ENCODE measurements around the gene MIA. TPM values are rescaled to one million over a fixed set of nuclear protein-coding genes. Genes with fewer than 3 reads are reported as not detected.

MIA gene
- total and polyA plus RNA-seq, 2 of the 8 experiments (the other 6 are each of a cell fraction or from before 2014, with no cell fraction given): not detected

GRCh38 chr19:40809358-40810086 is 34.2 kb downstream of the MIA start:
- Histone ChIP-seq H3K4me3 (ENCODE audit: extremely low read depth in 1 of 4, insufficient read depth in 2 of 4, low read depth in 3 of 4, low read length in 4 of 4) (peak overlapping the region in 3 of 4 experiments; percentile 34 to 65 (median 42); a peak in 6 of 8 replicates), H3K27ac (ENCODE audit: low read depth, low read length) (no peak overlapping the region), H3K4me1 (replicated peaks in 1 of 4; ENCODE audit: control insufficient read depth in 3 of 4, insufficient read depth in 4 of 4, low read length in 3 of 4) (peaks cover 6 to 37% (median 15%) of the 10 kb centered on the region in 4 experiments), H4K5ac (ENCODE audit: insufficient read length, low read depth, low read length) (no peak overlapping the region), H3K18ac (ENCODE audit: extremely low read depth, low read length) (no peak overlapping the region), H3K4ac (replicated peaks; ENCODE audit: insufficient read length, low read depth, low read length) (no peak overlapping the region), H3K9ac (replicated peaks in 1 of 4; ENCODE audit: extremely low read depth in 1 of 4, low read depth in 3 of 4, low read length in 3 of 4) (no peak overlapping the region), H2BK120ac (replicated peaks; ENCODE audit: low read depth, low read length) (no peak overlapping the region), H3K23ac (ENCODE audit: insufficient read length) (no peak overlapping the region), H3K14ac (ENCODE audit: insufficient read length) (no peak overlapping the region), H2BK5ac (ENCODE audit: low read depth, low read length) (no peak overlapping the region), H2AK5ac (ENCODE audit: low read depth, low read length) (no peak overlapping the region), H3K56ac (replicated peaks; ENCODE audit: insufficient read length, low read depth, low read length) (no peak overlapping the region), H4K20me1 (replicated peaks in 1 of 2; ENCODE audit: control insufficient read depth in 1 of 2, insufficient read depth in 2 of 2, low read length in 2 of 2) (peaks cover 24 to 35% of the 10 kb centered on the region in 2 experiments), H2BK12ac (ENCODE audit: low read depth, low read length) (no peak overlapping the region), H3K79me2 (ENCODE audit: control insufficient read depth in 1 of 2, insufficient read depth in 2 of 2, low read length in 2 of 2) (peaks cover 0 to 28% of the 10 kb centered on the region in 2 experiments; a peak in 2 of 4 replicates), H2BK15ac (ENCODE audit: low read length) (no peak overlapping the region; the same call in 1 of the 2 replicates), H3K9me3 (ENCODE audit: insufficient read depth in 2 of 2, low read depth in 1 of 2, low read length in 1 of 2) (no peaks in the 10 kb centered on the region), H3K4me2 (ENCODE audit: insufficient read depth in 1 of 2, low read depth in 2 of 2, low read length in 2 of 2) (peak overlapping the region; percentile 71 to 94; a peak in 3 of 4 replicates), H2BK20ac (ENCODE audit: low read length) (no peak overlapping the region), H3K36me3 (ENCODE audit: control insufficient read depth in 2 of 4, insufficient read depth in 4 of 4, low read length in 3 of 4) (peaks cover 3 to 22% (median 13%) of the 10 kb centered on the region in 4 experiments; a peak in 6 of 8 replicates), H3K79me1 (ENCODE audit: low read depth, low read length) (peaks cover 11% of the 10 kb centered on the region), H3K27me3 (replicated peaks in 1 of 4; ENCODE audit: control insufficient read depth in 3 of 4, extremely low read depth in 1 of 4, insufficient read depth in 3 of 4, low read length in 3 of 4) (peaks cover 0 to 3% (median 0%) of the 10 kb centered on the region in 4 experiments; a peak in 2 of 7 replicates), H3K23me2 (ENCODE audit: low read depth, low read length) (peaks cover 12% of the 10 kb centered on the region; the same call in 1 of the 2 replicates), H2AFZ (ENCODE audit: low read length) (no peak overlapping the region), H4K91ac (replicated peaks; ENCODE audit: insufficient read length, low read length) (no peak overlapping the region), H4K8ac (ENCODE audit: extremely low read depth, insufficient read depth, low read length) (peak overlapping the region; percentile 0; the same call in 1 of the 2 replicates)
- peak; percentile 49; the same call in 1 of the 2 replicates for TF ChIP-seq POLR2AphosphoS5 (IDR thresholded peaks at IDR 0.05; ENCODE audit: low read depth, low read length)
- no peak for TF ChIP-seq SP4 (IDR thresholded peaks at IDR 0.05; ENCODE audit: low read length)
- FAIRE-seq: no peak
- 91% methylated on average over 35 of the region's 39 CpGs; no CpG with 5 or more reads in 1 of the 2 experiments for whole genome bisulfite sequencing, 2 experiments (ENCODE audit: extremely low coverage in 1 of 2, insufficient coverage in 1 of 2, insufficient read length in 1 of 2, insufficient replicate concordance in 2 of 2, low coverage in 1 of 2, low lambda C conversion rate in 2 of 2, missing lambda C conversion rate in 1 of 2)
- CTCF ChIA-PET (ENCODE audit: partially characterized antibody): interaction anchor here (0.6 to 1.4 kb wide), 4 partner anchors 9 to 146 kb away, joined by 3 to 4 read pairs (median 4); no protein-coding TSS in a partner anchor
- POLR2A ChIA-PET (ENCODE audit: partially characterized antibody): interaction anchor here (0.7 to 15.5 kb wide), 5 partner anchors 9 to 65 kb away, joined by 3 to 218 read pairs (median 4); partner anchors contain the start of genes ACTMAP, MIA and RAB4B
- no peak for DNase-seq (ENCODE audit: low read depth in 1 of 2, low spot score in 2 of 2)

Measured in H1 (cell line).